Activated CD4-positive, alpha-beta T cell treated with anti-CD3 and anti-CD28 coated beads for 48 hours (primary cell): ENCODE results near the gene DQX1.

Experiments used
- DNase-seq: peaks from one replicate; pipeline ENCODE4 v3.0.0-alpha.2; 2020

DQX1 gene

GRCh38 chr2:74530239-74531187, 4.5 kb upstream of the DQX1 start:
- peak; percentile 58 for DNase-seq

GRCh38 chr2:74529357-74530238, 3.6 kb upstream of the DQX1 start, which contains the start of the genes AUP1 and HTRA2:
Gene AUP1, minus strand, starts transcription at chr2:74529706. Its CDS starts 77 bp downstream, at chr2:74529629.
Gene HTRA2, plus strand, starts transcription at chr2:74529933. Its CDS starts 74 bp downstream, at chr2:74530007.
- peak; percentile 97 for DNase-seq

GRCh38 chr2:74528600-74529356, 2.7 kb upstream of the DQX1 start:
- peak; percentile 41 for DNase-seq

GRCh38 chr2:74527741-74528140, 1.7 kb upstream of the DQX1 start:
- DNase-seq: no peak

- DNase-seq: no peak
These were observed 709 bp upstream of the DQX1 start for GRCh38 chr2:74526649-74527230.

- DNase-seq: no peak
These were observed 895 bp downstream of the DQX1 start for GRCh38 chr2:74524955-74525716.

GRCh38 chr2:74524005-74524404, 2.0 kb downstream of the DQX1 start:
- DNase-seq: no peak

GRCh38 chr2:74522516-74522915, 3.5 kb downstream of the DQX1 start:
- no peak for DNase-seq

GRCh38 chr2:74516650-74517049, 9.4 kb downstream of the DQX1 start:
- DNase-seq: no peak

GRCh38 chr2:74515981-74516633, 9.9 kb downstream of the DQX1 start:
- DNase-seq: peak; percentile 87

GRCh38 chr2:74515271-74515980, 10.6 kb downstream of the DQX1 start:
- no peak for DNase-seq

- no peak for DNase-seq
These were observed 11.4 kb downstream of the DQX1 start, which contains the start of gene TLX2 for GRCh38 chr2:74514368-74515270. Gene TLX2, plus strand, starts transcription at chr2:74514450. Its CDS starts 357 bp downstream, at chr2:74514807.

- peak; percentile 49 for DNase-seq
These were observed 12.2 kb downstream of the DQX1 start for GRCh38 chr2:74513605-74514367.

- DNase-seq: no peak
These were observed 13.1 kb downstream of the DQX1 start for GRCh38 chr2:74512744-74513604.

- no peak for DNase-seq
These were observed 14.7 kb downstream of the DQX1 start for GRCh38 chr2:74511104-74511989.

- no peak for DNase-seq
These were observed 15.8 kb downstream of the DQX1 start for GRCh38 chr2:74510272-74510671.
